Measurements from ENCODE around the gene LMNA.
A peak's percentile ranks its signal among the peaks of the same experiment; 100 is the strongest.

DNA sequence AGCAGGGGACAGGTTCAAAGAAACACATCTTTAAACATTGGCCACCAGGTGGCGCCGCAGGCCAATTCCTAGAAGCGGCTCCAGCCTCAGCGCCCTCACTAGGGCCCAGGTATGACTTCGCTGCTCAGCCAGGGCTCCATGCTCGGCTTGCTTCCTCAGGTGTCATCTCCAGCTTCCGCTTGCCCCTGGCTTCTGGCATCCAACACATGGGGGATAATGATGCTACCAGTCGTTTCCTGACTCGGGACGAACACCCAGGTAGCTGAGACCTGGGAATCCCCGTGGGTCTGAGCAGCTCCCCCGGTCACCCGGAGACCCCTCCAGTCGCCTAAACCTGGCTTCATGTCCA, 23.7 kb upstream of the LMNA start:
- TF ChIP-seq, protein P1, sequence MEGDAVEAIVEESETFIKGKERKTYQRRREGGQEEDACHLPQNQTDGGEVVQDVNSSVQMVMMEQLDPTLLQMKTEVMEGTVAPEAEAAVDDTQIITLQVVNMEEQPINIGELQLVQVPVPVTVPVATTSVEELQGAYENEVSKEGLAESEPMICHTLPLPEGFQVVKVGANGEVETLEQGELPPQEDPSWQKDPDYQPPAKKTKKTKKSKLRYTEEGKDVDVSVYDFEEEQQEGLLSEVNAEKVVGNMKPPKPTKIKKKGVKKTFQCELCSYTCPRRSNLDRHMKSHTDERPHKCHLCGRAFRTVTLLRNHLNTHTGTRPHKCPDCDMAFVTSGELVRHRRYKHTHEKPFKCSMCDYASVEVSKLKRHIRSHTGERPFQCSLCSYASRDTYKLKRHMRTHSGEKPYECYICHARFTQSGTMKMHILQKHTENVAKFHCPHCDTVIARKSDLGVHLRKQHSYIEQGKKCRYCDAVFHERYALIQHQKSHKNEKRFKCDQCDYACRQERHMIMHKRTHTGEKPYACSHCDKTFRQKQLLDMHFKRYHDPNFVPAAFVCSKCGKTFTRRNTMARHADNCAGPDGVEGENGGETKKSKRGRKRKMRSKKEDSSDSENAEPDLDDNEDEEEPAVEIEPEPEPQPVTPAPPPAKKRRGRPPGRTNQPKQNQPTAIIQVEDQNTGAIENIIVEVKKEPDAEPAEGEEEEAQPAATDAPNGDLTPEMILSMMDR (IDR thresholded peaks at IDR 0.05) = peak; percentile 68 to 94 (median 86)
- no peak for TF ChIP-seq POLR2A (IDR thresholded peaks at IDR 0.05)
